Uterus (tissue), 4 donors: Measurements from ENCODE around the gene ARL9. TPM values are rescaled to one million over a fixed set of nuclear protein-coding genes. Genes with fewer than 3 reads are reported as not detected.
A peak's percentile ranks its signal among the peaks of the same experiment; 100 is the strongest.

Experiments used
- DNase-seq, 2 donors: peaks; one replicate each; pipeline ENCODE4 v3.0.0-alpha.2; 2019 to 2020
- H3K27ac ChIP-seq, 2 donors: fragments of 200-600 bp; sonication (generic); 1 replicate in 1 of 2; 2 replicates in 1 of 2; pipeline ENCODE4 v1.5.1; 2016 to 2018
- H3K27me3 ChIP-seq, 2 donors: fragments of 200-600 bp; sonication (generic); one replicate each; pipeline ENCODE4 v1.5.1; 2018 to 2019; ENCODE audit warnings: control low read depth in 1 of 2
- H3K36me3 ChIP-seq, 2 donors: fragments of 200-600 bp; sonication (generic); one replicate each; pipeline ENCODE4 v1.5.1; 2019; ENCODE audit warnings: control low read depth in 1 of 2
- H3K4me1 ChIP-seq, 2 donors: fragments of 200-600 bp; sonication (generic); one replicate each; pipeline ENCODE4 v1.5.1; 2018 to 2019; ENCODE audit warnings: control low read depth in 1 of 2
- H3K4me3 ChIP-seq, 2 donors: fragments of 200-600 bp; sonication (generic); 1 replicate in 1 of 2; 2 replicates in 1 of 2; pipeline ENCODE4 v1.5.1; 2018 to 2019; ENCODE audit warnings: mild to moderate bottlenecking in 1 of 2
- H3K9me3 ChIP-seq, 2 donors: fragments of 200-600 bp; sonication (generic); one replicate each; pipeline ENCODE4 v1.5.1; 2019; ENCODE audit warnings: control low read depth in 1 of 2
- CTCF ChIP-seq, 4 experiments: fragments of 200-600 bp in 2 of 4; fragments of 450-650 bp in 2 of 4; sonication (generic) in 2 of 4; IDR thresholded peaks; one replicate each; pipeline ENCODE4 v1.5.1; 2016 to 2019; ENCODE audit warnings: antibody characterized with exemption in 4 of 4, mild to moderate bottlenecking in 2 of 4, moderate library complexity in 1 of 4
- POLR2A ChIP-seq, 2 donors: fragments of 450-650 bp; IDR thresholded peaks; one replicate each; pipeline ENCODE4 v1.6.1; 2016; ENCODE audit warnings: antibody characterized with exemption in 2 of 2, mild to moderate bottlenecking in 1 of 2, moderate library complexity in 1 of 2
- intact Hi-C: fragments of 100-400 bp; cut with DNase I; formaldehyde crosslinking; loops from one replicate; pipeline ENCODE4 v1.15.1; 2023; ENCODE audit warnings: low total_unique reads
- total RNA-seq, 4 donors: library from RNA; depleted of rRNA in 3 of 4; stranded (reverse); fragments of >200 nt in 3 of 4; gene quantifications; one replicate each; pipeline versions ENCODE4 v1.1.0 to v1.2.4, GENCODE V29; 2014 to 2023
- donor health status: DM: yes; HTN: yes; CAD: no.

ARL9 gene, protein sequence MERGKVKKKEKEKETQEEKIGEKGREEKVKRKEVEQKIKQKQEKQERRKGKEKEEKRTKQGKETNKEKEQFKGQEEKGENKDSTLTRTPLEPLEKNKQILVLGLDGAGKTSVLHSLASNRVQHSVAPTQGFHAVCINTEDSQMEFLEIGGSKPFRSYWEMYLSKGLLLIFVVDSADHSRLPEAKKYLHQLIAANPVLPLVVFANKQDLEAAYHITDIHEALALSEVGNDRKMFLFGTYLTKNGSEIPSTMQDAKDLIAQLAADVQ
- total RNA-seq = 1 to 10 TPM in 1 of 4 donors, under 1 TPM in 1, not detected in 2; 0.14 to 1.7 TPM

DNA sequence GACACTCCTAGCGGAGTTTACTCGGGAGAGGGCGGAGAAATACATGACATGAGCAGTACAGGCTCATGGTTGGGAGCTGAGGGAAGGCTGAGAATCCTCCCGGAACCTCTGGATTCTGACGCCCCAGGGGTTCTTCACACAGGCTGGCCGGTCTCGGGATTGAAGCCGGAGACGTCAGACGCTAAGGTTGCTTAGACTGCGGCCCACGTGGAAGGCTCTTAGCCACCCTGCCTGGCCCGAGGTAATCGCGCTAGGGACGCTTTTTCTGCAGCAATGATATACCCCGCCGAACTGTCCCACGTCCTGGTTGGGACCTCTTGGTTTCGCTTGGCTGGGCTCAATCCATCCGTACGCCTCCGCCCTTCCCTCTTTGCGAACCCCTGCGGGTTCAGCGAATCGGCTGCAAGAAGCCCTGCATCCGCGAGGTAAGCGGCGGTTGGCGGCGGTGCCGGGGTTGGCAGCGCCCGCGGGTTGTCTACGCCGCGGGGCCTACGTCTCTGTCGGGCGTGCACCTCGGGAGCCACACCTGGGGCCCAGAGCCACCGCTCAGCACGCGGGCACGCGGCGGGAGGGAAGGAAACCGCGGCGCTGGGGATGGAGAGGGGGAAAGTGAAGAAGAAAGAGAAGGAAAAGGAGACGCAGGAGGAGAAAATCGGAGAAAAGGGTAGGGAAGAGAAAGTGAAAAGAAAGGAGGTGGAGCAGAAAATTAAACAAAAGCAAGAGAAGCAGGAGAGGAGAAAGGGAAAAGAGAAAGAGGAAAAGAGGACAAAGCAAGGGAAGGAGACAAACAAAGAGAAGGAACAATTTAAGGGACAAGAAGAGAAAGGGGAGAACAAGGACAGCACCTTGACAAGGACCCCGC lies at the start of gene ARL9:
TSS of gene ARL9 (plus strand) at position 523 of the 862 bp plus-strand sequence. CDS start at position 595, 72 bp downstream.
- DNase-seq = peak; percentile 36 to 54
- TF ChIP-seq POLR2A (IDR thresholded peaks at IDR 0.05) = no peak
- TF ChIP-seq CTCF (IDR thresholded peaks at IDR 0.05) = no peak
- intact Hi-C loops = no loop called here
- Histone ChIP-seq H3K4me3 (peak within 1 kb of the TSS; percentile 43 to 62), H3K27ac (peak within 1 kb of the TSS; percentile 70 to 73), H3K27me3 (no peaks in the 10 kb centered on the region), H3K9me3 (no peaks in the 10 kb centered on the region), H3K36me3 (no peaks in the 10 kb centered on the region), H3K4me1 (no peaks in the 10 kb centered on the region)

DNA sequence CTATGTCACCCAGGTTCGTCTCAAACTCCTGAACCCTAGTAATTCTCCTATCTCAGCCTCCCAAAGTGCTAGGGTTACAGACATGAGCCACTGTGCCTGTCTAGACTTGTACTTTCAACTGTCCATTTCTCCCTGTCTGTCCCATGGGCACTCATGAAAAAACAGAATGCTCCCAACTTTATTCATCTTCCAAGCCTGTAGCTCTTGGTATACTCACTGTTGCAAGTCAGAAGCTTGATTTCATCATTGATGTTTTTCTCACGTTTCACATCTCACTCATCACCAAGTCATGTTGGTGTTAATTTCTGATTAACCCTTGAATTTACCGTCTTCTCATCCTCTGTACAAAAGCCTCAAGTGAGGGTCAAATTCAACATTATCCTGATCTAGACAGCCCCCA lies 45.5 kb upstream of the ARL9 start:
- DNase-seq = no peak
- no peaks in the 10 kb centered on the region for H3K4me1 ChIP-seq
- no peaks in the 10 kb centered on the region for H3K9me3 ChIP-seq
- no peaks in the 10 kb centered on the region for H3K27me3 ChIP-seq
- intact Hi-C loops = no loop called here
- H3K4me3 ChIP-seq = no peak overlapping the region
- H3K36me3 ChIP-seq = no peaks in the 10 kb centered on the region
- TF ChIP-seq POLR2A (IDR thresholded peaks at IDR 0.05) (no peak), CTCF (IDR thresholded peaks at IDR 0.05) (no peak)
- H3K27ac ChIP-seq = no peak overlapping the region

DNA sequence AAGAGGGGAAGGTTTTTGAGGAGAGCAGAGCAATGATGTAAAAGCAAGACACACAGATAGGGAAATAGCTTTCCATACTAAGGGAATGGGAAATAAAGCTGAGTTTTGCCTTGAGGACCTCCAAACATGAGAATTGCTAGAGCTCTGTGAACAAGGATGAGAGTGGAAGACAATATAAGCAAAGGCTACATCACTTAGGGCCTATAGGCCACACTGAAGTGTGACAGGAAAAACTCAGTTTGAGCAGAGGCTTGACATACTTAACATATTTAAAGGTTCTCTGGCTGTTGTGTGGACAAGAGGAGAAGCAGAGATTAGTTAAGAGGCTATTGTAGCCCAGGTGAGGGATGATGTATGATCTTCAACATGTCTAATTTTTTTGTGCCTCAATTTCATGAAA lies 43.4 kb upstream of the ARL9 start:
- Histone ChIP-seq H3K27me3 (no peaks in the 10 kb centered on the region), H3K36me3 (no peaks in the 10 kb centered on the region), H3K4me3 (no peak overlapping the region), H3K9me3 (no peaks in the 10 kb centered on the region), H3K4me1 (no peaks in the 10 kb centered on the region), H3K27ac (no peak overlapping the region)
- DNase-seq = no peak
- intact Hi-C loops = no loop called here
- TF ChIP-seq POLR2A (IDR thresholded peaks at IDR 0.05) (no peak), CTCF (IDR thresholded peaks at IDR 0.05) (no peak)

GRCh38 chr4:56463711-56464110 lies 41.9 kb upstream of the ARL9 start:
- intact Hi-C loops = no loop called here
- Histone ChIP-seq H3K9me3 (no peaks in the 10 kb centered on the region), H3K4me1 (no peaks in the 10 kb centered on the region), H3K36me3 (no peaks in the 10 kb centered on the region), H3K4me3 (no peak overlapping the region), H3K27me3 (no peaks in the 10 kb centered on the region), H3K27ac (no peak overlapping the region)
- no peak for DNase-seq
- TF ChIP-seq POLR2A (IDR thresholded peaks at IDR 0.05) (no peak), CTCF (IDR thresholded peaks at IDR 0.05) (no peak)

DNA sequence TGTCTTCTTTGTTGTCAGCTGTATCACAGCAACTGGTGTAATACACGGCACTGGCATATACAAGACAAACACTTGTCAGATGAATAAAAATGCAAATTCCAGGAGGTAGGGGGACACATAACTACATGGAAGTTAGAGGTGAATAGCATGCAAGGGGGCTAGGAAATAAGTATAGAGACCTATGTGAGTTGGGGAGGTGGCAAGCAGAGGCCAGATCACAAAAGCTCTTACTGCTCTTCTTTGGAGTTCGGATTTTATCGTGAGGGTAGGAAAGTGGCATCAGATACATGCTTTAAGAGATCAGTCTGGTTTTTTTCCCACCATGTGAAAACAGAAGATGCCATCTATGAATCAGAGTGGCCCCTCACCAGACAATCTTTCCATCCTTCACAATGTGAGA lies 41.0 kb upstream of the ARL9 start:
- Histone ChIP-seq H3K9me3 (no peaks in the 10 kb centered on the region), H3K36me3 (no peaks in the 10 kb centered on the region), H3K27ac (no peak overlapping the region), H3K4me1 (no peaks in the 10 kb centered on the region), H3K27me3 (no peaks in the 10 kb centered on the region), H3K4me3 (no peak overlapping the region)
- no peak for TF ChIP-seq CTCF (IDR thresholded peaks at IDR 0.05)
- TF ChIP-seq POLR2A (IDR thresholded peaks at IDR 0.05) = no peak
- intact Hi-C loops = no loop called here
- DNase-seq = no peak
